NCI-H187 treated with DMSO at 0.1 percent for 48 hours (cell line): ENCODE results near the gene BRINP1.
"Not testable (repeated sequence)": the region's sequence is repeated elsewhere in the genome, so short reads cannot be mapped to it uniquely, and the experiment has no call there.

ENCODE experiments used
- DNase-seq: peaks from one replicate; lab custom pipeline; 2025; lab: John Stamatoyannopoulos, UW

Gene BRINP1

GRCh38 chr9:119185298-119185697 is 183.9 kb downstream of the BRINP1 start:
- no peak for DNase-seq

- no peak for DNase-seq
Observed at GRCh38 chr9:119184265-119184936, 184.8 kb downstream of the BRINP1 start.

GRCh38 chr9:119181561-119181960 is 187.7 kb downstream of the BRINP1 start:
- no peak for DNase-seq

- no peak for DNase-seq
Observed at GRCh38 chr9:119180897-119181296, 188.3 kb downstream of the BRINP1 start.

GRCh38 chr9:119179701-119180100 is 189.5 kb downstream of the BRINP1 start:
- DNase-seq, result no peak

GRCh38 chr9:119177196-119177595 is 192.0 kb downstream of the BRINP1 start:
- DNase-seq, result no peak

- no peak for DNase-seq
Observed at GRCh38 chr9:119175581-119175980, 193.7 kb downstream of the BRINP1 start.

- DNase-seq, result not testable (repeated sequence)
Observed at GRCh38 chr9:119169222-119169621, 200.0 kb downstream of the BRINP1 start.

GRCh38 chr9:119167876-119168275 is 201.4 kb downstream of the BRINP1 start:
- no peak for DNase-seq

GRCh38 chr9:119167267-119167666 is 202.0 kb downstream of the BRINP1 start:
- DNase-seq, result no peak

GRCh38 chr9:119166096-119166495 is 203.1 kb downstream of the BRINP1 start:
- no peak for DNase-seq

- no peak for DNase-seq
Observed at GRCh38 chr9:119165131-119165530, 204.1 kb downstream of the BRINP1 start.

- no peak for DNase-seq
Observed at GRCh38 chr9:119164716-119165115, 204.5 kb downstream of the BRINP1 start.

- no peak for DNase-seq
Observed at GRCh38 chr9:119160551-119160950, 208.7 kb downstream of the BRINP1 start.

- DNase-seq, result no peak
Observed at GRCh38 chr9:119159386-119159785, 209.8 kb downstream of the BRINP1 start.

GRCh38 chr9:119157196-119157595 is 212.0 kb downstream of the BRINP1 start:
- no peak for DNase-seq

GRCh38 chr9:119156354-119156753 is 212.9 kb downstream of the BRINP1 start:
- DNase-seq, result no peak

GRCh38 chr9:119154527-119154926 is 214.7 kb downstream of the BRINP1 start:
- DNase-seq, result no peak

GRCh38 chr9:119153402-119153801 is 215.8 kb downstream of the BRINP1 start:
- DNase-seq, result no peak

- DNase-seq, result no peak
Observed at GRCh38 chr9:119148855-119149254, 220.4 kb downstream of the BRINP1 start.

- DNase-seq, result no peak
Observed at GRCh38 chr9:119137479-119137878, 231.8 kb downstream of the BRINP1 start.

- DNase-seq, result no peak
Observed at GRCh38 chr9:119126040-119126439, 243.2 kb downstream of the BRINP1 start.

- no peak for DNase-seq
Observed at GRCh38 chr9:119121899-119122298, 247.3 kb downstream of the BRINP1 start.

- DNase-seq, result no peak
Observed at GRCh38 chr9:119117409-119117808, 251.8 kb downstream of the BRINP1 start.
